HepG2 (cell line): Measurements from ENCODE around the gene PCNT. TPM values are rescaled to one million over a fixed set of nuclear protein-coding genes. Genes with fewer than 3 reads are reported as not detected.

Source experiments
- ATAC-seq: fragments of 200-7000 bp; cut with Tn5 transposase; 3 replicates; pipeline ENCODE4 v1.9.1; 2020; ENCODE audit warnings: mild to moderate bottlenecking, moderate library complexity
- BruUV-seq: library from RNA; stranded (reverse); fragments of 400-500 nt; replicated peaks from 2 replicates; lab custom pipeline; 2021; lab: Mats Ljungman, UMichigan
- CTCF ChIA-PET: fragments of 300-600 bp; formaldehyde crosslinking; extraction: SDS; loops from one replicate; lab custom pipeline; 2021; ENCODE audit warnings: low total read pairs, inconsistent platforms, low intra/inter-chr PET ratio; lab: Yijun Ruan, JAX
- POLR2A ChIA-PET: fragments of 350-600 bp; sonication (Branson Sonifier 250); formaldehyde crosslinking; loops from one replicate; lab custom pipeline; 2020; ENCODE audit warnings: antibody characterized with exemption, inconsistent platforms; lab: Yijun Ruan, JAX
- DNase-seq: peaks from one replicate; pipeline ENCODE4 v3.0.0-alpha.2; 2015; ENCODE audit warnings: low spot score
- FAIRE-seq: peaks from 3 replicates; lab custom pipeline; 2011; peaks lifted over from hg19 to GRCh38; lab: Jason Lieb, UNC
- H2AFZ ChIP-seq: one replicate; pipeline ENCODE4 v1.6.1; 2011; ENCODE audit warnings: low read length, inconsistent platforms
- H3K27ac ChIP-seq: fragments of 300-600 bp; 3 replicates; pipeline ENCODE4 v1.8.0; 2011; ENCODE audit warnings: mixed run types, mild to moderate bottlenecking, mixed read lengths, low read length, inconsistent platforms; ENCODE audit not compliant: insufficient read depth; ENCODE audit errors: extremely low read length
- H3K27me3 ChIP-seq, 2 experiments: fragments of 200-600 bp in 1 of 2; 2 replicates in 1 of 2; 3 replicates in 1 of 2; pipeline versions ENCODE4 v1.6.0 to v1.8.0; 2011; ENCODE audit warnings: low read length in 2 of 2, mild to moderate bottlenecking in 2 of 2, moderate library complexity in 2 of 2, inconsistent platforms in 1 of 2; ENCODE audit not compliant: insufficient read depth in 2 of 2, control insufficient read depth in 1 of 2
- H3K36me3 ChIP-seq, 2 experiments: fragments of 200-600 bp in 1 of 2; replicated peaks in 1 of 2; 2 replicates in 1 of 2; 3 replicates in 1 of 2; pipeline versions ENCODE4 v1.5.1 to v1.8.0; 2011; ENCODE audit warnings: low read length in 2 of 2, inconsistent platforms in 1 of 2; ENCODE audit not compliant: insufficient read depth in 2 of 2, control insufficient read depth in 1 of 2
- H3K4me1 ChIP-seq: 2 replicates; pipeline ENCODE4 v1.5.1; 2012; ENCODE audit warnings: low read length, inconsistent platforms; ENCODE audit not compliant: insufficient read depth
- H3K4me2 ChIP-seq: 2 replicates; pipeline ENCODE4 v1.6.0; 2011; ENCODE audit warnings: low read depth, low read length, inconsistent platforms
- H3K4me3 ChIP-seq, 3 experiments: fragments of 200-600 bp in 1 of 3; sonication (generic), shearing (Covaris generic) in 1 of 3; replicated peaks in 1 of 3; 2 replicates each; pipeline ENCODE4 v1.5.1; 2011 to 2016; ENCODE audit warnings: low read length in 3 of 3, inconsistent platforms in 2 of 3, low read depth in 2 of 3, mild to moderate bottlenecking in 2 of 3, control low read depth in 1 of 3, mixed read lengths in 1 of 3; ENCODE audit not compliant: insufficient read depth in 1 of 3
- H3K79me2 ChIP-seq: one replicate; pipeline ENCODE4 v1.6.1; 2011; ENCODE audit warnings: low read length, inconsistent platforms; ENCODE audit not compliant: insufficient read depth
- H3K9ac ChIP-seq: 2 replicates; pipeline ENCODE4 v1.6.0; 2011; ENCODE audit warnings: mild to moderate bottlenecking, low read depth, low read length, inconsistent platforms; ENCODE audit not compliant: insufficient read depth
- H3K9me3 ChIP-seq: 2 replicates; pipeline ENCODE4 v1.5.1; 2012; ENCODE audit warnings: mild to moderate bottlenecking, low read length
- H4K20me1 ChIP-seq: 2 replicates; pipeline ENCODE4 v1.6.0; 2011; ENCODE audit warnings: inconsistent platforms, mild to moderate bottlenecking, low read length, moderate library complexity; ENCODE audit not compliant: insufficient read depth
- BRCA1 ChIP-seq: sonication (generic); formaldehyde crosslinking; IDR thresholded peaks from 2 replicates; pipeline ENCODE4 v1.4.0; 2020; ENCODE audit warnings: missing genetic modification reagents
- FOSL2 ChIP-seq: sonication (generic); formaldehyde crosslinking; IDR thresholded peaks from 2 replicates; pipeline ENCODE4 v1.4.0; 2020; ENCODE audit warnings: missing genetic modification reagents
- KDM6A ChIP-seq: IDR thresholded peaks from 2 replicates; pipeline ENCODE4 v1.6.1; 2016; ENCODE audit warnings: low read depth
- NFE2L1 ChIP-seq: sonication (generic); formaldehyde crosslinking; IDR thresholded peaks from 2 replicates; pipeline ENCODE4 v1.4.0; 2020; ENCODE audit warnings: missing genetic modification reagents, mild to moderate bottlenecking, borderline replicate concordance
- NRL ChIP-seq: sonication (generic); formaldehyde crosslinking; IDR thresholded peaks from 2 replicates; pipeline ENCODE4 v1.5.0; 2020; ENCODE audit warnings: missing genetic modification reagents, mild to moderate bottlenecking, moderate library complexity, borderline replicate concordance
- SETDB1 ChIP-seq: sonication (generic); formaldehyde crosslinking; IDR thresholded peaks from 2 replicates; pipeline ENCODE4 v1.5.1; 2020; ENCODE audit warnings: missing genetic modification reagents, mild to moderate bottlenecking, borderline replicate concordance
- THYN1 ChIP-seq: sonication (generic); formaldehyde crosslinking; IDR thresholded peaks from 2 replicates; pipeline ENCODE4 v1.8.1; 2023; ENCODE audit warnings: low read depth, mild to moderate bottlenecking, moderate library complexity, missing genetic modification reagents, borderline replicate concordance
- ZFP91 ChIP-seq: sonication (generic); formaldehyde crosslinking; IDR thresholded peaks from 2 replicates; pipeline ENCODE4 v1.9.0; 2022; ENCODE audit warnings: missing genetic modification reagents, mild to moderate bottlenecking, borderline replicate concordance
- ZNF20 ChIP-seq: sonication (generic); formaldehyde crosslinking; IDR thresholded peaks from 2 replicates; pipeline ENCODE4 v1.4.0; 2020; ENCODE audit warnings: mild to moderate bottlenecking, moderate library complexity, missing genetic modification reagents
- ZNF326 ChIP-seq: sonication (generic); formaldehyde crosslinking; IDR thresholded peaks from 2 replicates; pipeline ENCODE4 v1.4.0; 2020; ENCODE audit warnings: missing genetic modification reagents, borderline replicate concordance
- ZNF530 ChIP-seq: sonication (generic); formaldehyde crosslinking; IDR thresholded peaks from 2 replicates; pipeline ENCODE4 v1.5.0; 2020; ENCODE audit warnings: low read depth, mild to moderate bottlenecking, missing genetic modification reagents
- WGBS: methylation state at CpG from one replicate; pipeline ENCODE4 v1.1.6; 2017; ENCODE audit warnings: low lambda C conversion rate; 5-methylcytosine and 5-hydroxymethylcytosine counted together
- in situ Hi-C: cut with HindIII; loops from 2 replicates; pipeline ENCODE4 v1.10.0; 2017; ENCODE audit warnings: low pct_unique_long_range_greater_than_20kb; ENCODE audit not compliant: extremely low pct_ligation_motif_present
- intact Hi-C: fragments of 100-400 bp; cut with micrococcal nuclease; formaldehyde crosslinking; loops from one replicate; pipeline ENCODE4 v1.10.0; 2022; ENCODE audit not compliant: unreplicated experiment
- polyA plus RNA-seq, 8 experiments: library from polyadenylated mRNA; depleted of rRNA in 3 of 8; stranded (reverse) in 7 of 8; unstranded in 1 of 8; fragments of >200 nt; fragmentation: Illumina TruSeq in 4 of 8; extraction: Trizol in 4 of 8; gene quantifications; 2 replicates each; pipeline versions ENCODE4 v1.2.1 to v1.2.3, GENCODE V29; 2011 to 2016; ENCODE audit warnings: low read depth in 4 of 8, missing spikeins in 1 of 8, mixed read lengths in 1 of 8; ENCODE audit not compliant: insufficient read depth in 1 of 8
- total RNA-seq, 5 experiments: library from RNA; depleted of rRNA; stranded (reverse); fragments of >200 nt; fragmentation: Illumina TruSeq; extraction: Trizol; gene quantifications; 2 replicates each; pipeline ENCODE4 v1.2.3, GENCODE V29; 2016; ENCODE audit warnings: low read depth in 1 of 5
- TF ChIP-seq, protein P1 (sequence below): sonication (generic); formaldehyde crosslinking; conservative IDR thresholded peaks from 2 replicates; pipeline ENCODE4 v1.8.0; 2022; ENCODE audit warnings: missing genetic modification reagents

The PCNT gene
- total and polyA plus RNA-seq, 2 of the 13 experiments (the other 11 are each of a cell fraction or from before 2014, with no cell fraction given): 5.6 to 12.4 TPM

DNA sequence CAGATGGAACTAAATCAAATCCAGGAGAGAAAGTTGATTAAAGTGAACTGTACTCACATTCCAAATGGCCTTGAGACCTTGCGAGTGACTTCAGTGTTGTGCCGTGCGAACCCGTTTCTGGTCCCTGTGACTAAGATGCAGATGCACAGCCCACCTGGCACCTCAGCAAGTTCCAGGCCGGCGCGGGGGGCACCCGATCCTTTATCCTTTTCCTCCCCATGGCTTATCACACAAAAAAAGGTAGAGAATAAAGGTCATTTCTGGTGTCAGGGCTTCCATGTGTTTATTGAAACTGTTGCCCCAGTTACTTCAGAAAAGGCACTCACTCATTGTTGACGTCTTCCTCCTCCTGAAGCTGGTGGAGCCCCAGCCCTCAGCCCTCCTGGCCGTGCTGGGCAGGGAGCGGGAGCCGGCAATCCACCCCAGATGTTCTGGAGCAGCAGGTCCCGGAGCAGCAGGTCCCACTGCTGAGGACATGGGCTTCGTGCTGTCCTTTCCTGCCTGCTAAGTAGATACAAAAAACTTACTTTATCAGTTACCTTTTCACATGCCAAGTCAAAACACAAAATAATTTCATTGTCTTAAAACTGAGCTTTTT lies 53.0 kb downstream of the PCNT start:
- Histone ChIP-seq H3K4me1 (no peaks in the 10 kb centered on the region), H4K20me1 (no peaks in the 10 kb centered on the region), H3K9me3 (no peaks in the 10 kb centered on the region), H3K27me3 (no peaks in the 10 kb centered on the region), H2AFZ (no peak overlapping the region), H3K79me2 (peaks cover 11% of the 10 kb centered on the region), H3K9ac (no peak overlapping the region), H3K4me2 (no peak overlapping the region), H3K4me3 (no peak overlapping the region), H3K27ac (no peak overlapping the region), H3K36me3 (peaks cover 5 to 18% of the 10 kb centered on the region in 2 experiments; a peak in 4 of 5 replicates)
- CTCF ChIA-PET: no interaction called here
- DNase-seq (no peak), FAIRE-seq (no peak), ATAC-seq (no peak)
- no peak for TF ChIP-seq BRCA1 (CRISPR knock-in tag)
- no peak for TF ChIP-seq NFE2L1 (CRISPR knock-in tag)
- no peak for TF ChIP-seq ZNF20 (CRISPR knock-in tag)
- no peak for TF ChIP-seq SETDB1 (CRISPR knock-in tag)
- TF ChIP-seq FOSL2 (CRISPR knock-in tag): no peak
- TF ChIP-seq, protein P1, sequence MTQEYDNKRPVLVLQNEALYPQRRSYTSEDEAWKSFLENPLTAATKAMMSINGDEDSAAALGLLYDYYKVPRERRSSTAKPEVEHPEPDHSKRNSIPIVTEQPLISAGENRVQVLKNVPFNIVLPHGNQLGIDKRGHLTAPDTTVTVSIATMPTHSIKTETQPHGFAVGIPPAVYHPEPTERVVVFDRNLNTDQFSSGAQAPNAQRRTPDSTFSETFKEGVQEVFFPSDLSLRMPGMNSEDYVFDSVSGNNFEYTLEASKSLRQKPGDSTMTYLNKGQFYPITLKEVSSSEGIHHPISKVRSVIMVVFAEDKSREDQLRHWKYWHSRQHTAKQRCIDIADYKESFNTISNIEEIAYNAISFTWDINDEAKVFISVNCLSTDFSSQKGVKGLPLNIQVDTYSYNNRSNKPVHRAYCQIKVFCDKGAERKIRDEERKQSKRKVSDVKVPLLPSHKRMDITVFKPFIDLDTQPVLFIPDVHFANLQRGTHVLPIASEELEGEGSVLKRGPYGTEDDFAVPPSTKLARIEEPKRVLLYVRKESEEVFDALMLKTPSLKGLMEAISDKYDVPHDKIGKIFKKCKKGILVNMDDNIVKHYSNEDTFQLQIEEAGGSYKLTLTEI: no peak
- TF ChIP-seq ZFP91 (CRISPR knock-in tag): no peak
- TF ChIP-seq NRL (CRISPR knock-in tag): no peak
- no peak for TF ChIP-seq THYN1
- TF ChIP-seq ZNF530 (CRISPR knock-in tag): no peak
- no peak for TF ChIP-seq ZNF326 (CRISPR knock-in tag)
- TF ChIP-seq KDM6A (CRISPR knock-in tag): no peak
- POLR2A ChIA-PET: no interaction called here
- BruUV-seq: no TSS peak
- in situ Hi-C loops: no loop called here
- WGBS: 93% methylated on average over 14 of the region's 14 CpGs
- intact Hi-C loops: no loop called here
